BJ (cell line): ENCODE measurements around the gene NGB. TPM values are rescaled to one million over a fixed set of nuclear protein-coding genes. Genes with fewer than 3 reads are reported as not detected.
"Not testable (repeated sequence)": the region's sequence is repeated elsewhere in the genome, so short reads cannot be mapped to it uniquely, and the experiment has no call there.

Source experiments
- CTCF ChIA-PET: fragments of 350-600 bp; formaldehyde crosslinking; extraction: SDS; loops from one replicate; lab custom pipeline; 2021; ENCODE audit warnings: antibody characterized with exemption, inconsistent platforms; lab: Yijun Ruan, JAX
- POLR2A ChIA-PET: fragments of 300-600 bp; sonication (Branson Sonifier 250); formaldehyde crosslinking; extraction: SDS; loops from one replicate; lab custom pipeline; 2021; ENCODE audit warnings: antibody characterized with exemption; lab: Charles Lee
- DNase-seq: peaks from one replicate; pipeline ENCODE4 v3.0.0-alpha.2; 2011; ENCODE audit warnings: low read depth
- H3K27me3 ChIP-seq: 2 replicates; pipeline ENCODE4 v1.6.0; 2011; ENCODE audit warnings: low read length; ENCODE audit not compliant: control insufficient read depth, insufficient read depth
- H3K36me3 ChIP-seq: 2 replicates; pipeline ENCODE4 v1.5.1; 2011; ENCODE audit warnings: low read length; ENCODE audit not compliant: control insufficient read depth, insufficient read depth
- H3K4me3 ChIP-seq: 2 replicates; pipeline ENCODE4 v1.5.1; 2011; ENCODE audit warnings: low read depth, mild to moderate bottlenecking, control low read depth, low read length
- CTCF ChIP-seq: IDR thresholded peaks from 2 replicates; pipeline ENCODE4 v1.5.1; 2011; ENCODE audit warnings: low read depth, mild to moderate bottlenecking, control low read depth, inconsistent platforms, low read length, moderate library complexity; ENCODE audit not compliant: insufficient read depth
- polyA minus RNA-seq: library from RNA; depleted of rRNA, polyadenylated mRNA; stranded (reverse); fragments of >200 nt; gene quantifications from 2 replicates; pipeline ENCODE4 v1.2.3, GENCODE V29; 2011; rRNA and poly(A)+ RNA removed
- polyA plus RNA-seq: library from polyadenylated mRNA; depleted of rRNA; stranded (reverse); fragments of >200 nt; gene quantifications from 2 replicates; pipeline ENCODE4 v1.2.3, GENCODE V29; 2011; rRNA removed

The NGB gene
- polyA plus RNA-seq, result 0.05 TPM in 1 of 2 replicates, not detected in the other
- not detected in 2 replicates for polyA minus RNA-seq

DNA sequence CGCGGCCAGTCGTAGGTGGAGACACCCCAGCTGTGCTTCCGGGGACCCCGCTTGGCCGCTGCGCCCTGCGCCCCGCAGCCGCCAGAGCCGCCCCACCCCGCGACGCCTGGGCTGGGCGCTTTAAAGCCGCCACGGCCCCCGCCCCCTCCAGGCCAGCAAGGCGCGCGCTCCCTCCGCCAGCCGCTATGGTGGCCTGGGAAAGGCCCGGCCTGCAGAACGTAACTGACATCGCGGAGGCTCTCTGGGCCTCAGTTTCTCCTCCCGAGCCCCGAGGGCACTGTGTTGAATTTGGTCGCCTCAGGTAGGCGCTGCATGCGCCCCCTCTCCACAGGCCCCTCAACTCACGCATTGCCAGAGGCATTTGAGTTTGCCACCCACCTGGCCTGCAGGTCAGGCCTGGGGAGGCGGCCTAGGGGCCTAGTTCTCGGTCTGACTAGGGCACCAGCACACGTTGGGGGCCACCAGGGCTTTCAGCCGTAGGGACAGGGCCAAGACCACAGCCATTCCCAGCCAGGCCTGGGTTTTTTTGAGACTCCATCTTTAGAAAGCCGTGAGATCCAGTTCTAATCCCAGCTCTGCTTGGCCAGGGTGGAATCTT is at the start of gene NGB:
TSS of gene NGB (minus strand) at position 94 of the 598 bp plus-strand sequence. CDS start 269 bp downstream, outside the sequence.
- no peak for DNase-seq
- ChIA-PET CTCF (no interaction called here), POLR2A (no interaction called here)
- TF ChIP-seq CTCF, result no peak
- Histone ChIP-seq H3K27me3 (peaks cover 14% of the 10 kb centered on the region), H3K36me3 (peaks cover 2% of the 10 kb centered on the region; the same call in 1 of the 2 replicates), H3K4me3 (no peak within 1 kb of the TSS)

GRCh38 chr14:77320238-77320935 is 49.4 kb upstream of the NGB start, which contains the start of gene POMT2:
Gene POMT2 (minus strand): TSS chr14:77320883. CDS start chr14:77320681, 202 bp downstream.
- TF ChIP-seq CTCF, result peak; percentile 4; the same call in 1 of the 2 replicates
- Histone ChIP-seq H3K36me3 (no peaks in the 10 kb centered on the region), H3K4me3 (peak within 1 kb of the TSS; percentile 69), H3K27me3 (no peaks in the 10 kb centered on the region)
- DNase-seq, result no peak
- POLR2A ChIA-PET, result interaction anchor here (0.6 to 0.7 kb wide), 2 partner anchors 13 to 294 kb away, joined by 3 to 4 read pairs; no protein-coding TSS in a partner anchor
- CTCF ChIA-PET, result interaction anchor here (0.7 to 12.2 kb wide), 6 partner anchors 11 to 202 kb away, joined by 3 to 426 read pairs (median 4); no protein-coding TSS in a partner anchor

- no peaks in the 10 kb centered on the region for H3K27me3 ChIP-seq
- POLR2A ChIA-PET, result no interaction called here
- CTCF ChIA-PET, result interaction anchor here (12.2 kb wide), 1 partner anchor 18 kb away, joined by 426 read pairs; no protein-coding TSS in a partner anchor
- H3K36me3 ChIP-seq, result no peaks in the 10 kb centered on the region
- no peak overlapping the region for H3K4me3 ChIP-seq
- DNase-seq, result no peak
- TF ChIP-seq CTCF, result no peak
Observed at GRCh38 chr14:77319422-77319821, 48.4 kb upstream of the NGB start.

GRCh38 chr14:77318756-77319155 is 47.8 kb upstream of the NGB start:
- H3K4me3 ChIP-seq, POLR2A ChIA-PET, H3K36me3 ChIP-seq, H3K27me3 ChIP-seq, DNase-seq: not testable (repeated sequence)
- CTCF ChIA-PET, result interaction anchor here (12.2 kb wide), 1 partner anchor 17 kb away, joined by 426 read pairs; no protein-coding TSS in a partner anchor

DNA sequence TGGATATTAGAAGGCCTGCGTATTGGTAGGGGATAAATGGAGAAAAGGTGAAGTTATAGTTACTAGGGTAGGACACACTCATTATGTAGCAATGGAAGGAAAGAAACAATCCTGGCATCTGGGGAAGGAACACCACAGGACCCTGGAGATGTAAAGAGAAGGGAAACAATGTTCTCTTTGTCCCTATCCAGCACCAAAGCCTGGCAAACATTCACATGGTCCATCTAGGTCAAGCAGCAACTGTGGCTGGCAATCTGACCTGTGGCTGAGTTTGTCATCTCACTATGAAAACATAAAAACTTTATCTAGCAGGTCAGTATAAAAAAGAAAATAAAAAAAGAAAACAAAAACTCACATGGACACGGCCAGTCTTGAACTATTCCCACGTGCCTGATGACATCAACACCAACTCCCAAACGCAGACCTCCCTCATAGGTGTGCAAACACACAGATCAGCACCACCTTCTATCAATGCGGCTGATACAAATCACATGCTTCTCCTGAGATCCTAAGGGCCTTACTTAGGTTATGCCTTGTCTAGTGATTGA is 47.1 kb upstream of the NGB start:
- ChIA-PET POLR2A (no interaction called here), CTCF (interaction anchor here (6.6 to 12.2 kb wide), 2 partner anchors 16 to 165 kb away, joined by 59 to 426 read pairs; no protein-coding TSS in a partner anchor)
- Histone ChIP-seq H3K4me3 (no peak overlapping the region), H3K36me3 (no peaks in the 10 kb centered on the region), H3K27me3 (no peaks in the 10 kb centered on the region)
- TF ChIP-seq CTCF, result no peak
- DNase-seq, result no peak
